Activated naive CD8-positive, alpha-beta T cell treated with anti-CD3 and anti-CD28 coated beads, Interleukin-2, amount 50 U/mL, for 24 hours (primary cell): ENCODE results near the gene GFOD2.
A peak's percentile ranks its signal among the peaks of the same experiment; 100 is the strongest.

Experiments used
- ATAC-seq: fragments of 150-1000 bp; cut with Tn5 transposase; one replicate; pipeline ENCODE4 v1.10.0; 2021
- DNase-seq: peaks from one replicate; pipeline ENCODE4 v3.0.0; 2021
- H3K27ac Mint-ChIP-seq: one replicate; pipeline ENCODE4 v1.8.0; 2021; ENCODE audit warnings: mild to moderate bottlenecking, mixed read lengths
- H3K27me3 Mint-ChIP-seq: one replicate; pipeline ENCODE4 v1.8.0; 2021; ENCODE audit warnings: mixed read lengths
- H3K36me3 Mint-ChIP-seq: one replicate; pipeline ENCODE4 v1.8.0; 2021; ENCODE audit warnings: low read depth, mixed read lengths
- H3K4me1 Mint-ChIP-seq: one replicate; pipeline ENCODE4 v1.8.0; 2021; ENCODE audit warnings: mixed read lengths
- H3K4me3 Mint-ChIP-seq: one replicate; pipeline ENCODE4 v1.8.0; 2021; ENCODE audit warnings: mild to moderate bottlenecking, moderate library complexity, mixed read lengths
- H3K9me3 Mint-ChIP-seq: one replicate; pipeline ENCODE4 v1.8.0; 2021; ENCODE audit warnings: mixed read lengths

GFOD2 gene

DNA sequence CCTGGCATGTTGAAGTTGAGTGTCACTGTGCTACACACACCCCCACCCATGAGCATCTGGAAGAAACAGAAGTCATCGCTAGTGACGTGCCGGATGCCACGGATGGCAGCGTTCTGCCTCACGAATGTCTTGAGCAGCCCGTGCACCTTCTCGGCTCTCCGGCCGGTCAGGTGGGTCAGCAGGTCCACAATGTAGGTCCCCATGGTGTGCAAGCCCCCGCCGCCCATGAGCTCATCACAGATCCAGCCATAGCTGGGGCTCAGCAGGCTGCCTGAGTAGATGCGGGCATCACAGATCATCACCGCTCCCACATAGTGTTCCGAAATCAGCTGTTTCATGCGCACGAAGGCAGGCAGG, 43.6 kb downstream of the GFOD2 start:
- Mint-ChIP-seq H3K36me3 (no peaks in the 10 kb centered on the region), H3K9me3 (no peaks in the 10 kb centered on the region), H3K4me1 (no peaks in the 10 kb centered on the region), H3K27me3 (no peaks in the 10 kb centered on the region), H3K4me3 (no peak overlapping the region), H3K27ac (no peak overlapping the region)
- ATAC-seq: no peak
- no peak for DNase-seq

DNA sequence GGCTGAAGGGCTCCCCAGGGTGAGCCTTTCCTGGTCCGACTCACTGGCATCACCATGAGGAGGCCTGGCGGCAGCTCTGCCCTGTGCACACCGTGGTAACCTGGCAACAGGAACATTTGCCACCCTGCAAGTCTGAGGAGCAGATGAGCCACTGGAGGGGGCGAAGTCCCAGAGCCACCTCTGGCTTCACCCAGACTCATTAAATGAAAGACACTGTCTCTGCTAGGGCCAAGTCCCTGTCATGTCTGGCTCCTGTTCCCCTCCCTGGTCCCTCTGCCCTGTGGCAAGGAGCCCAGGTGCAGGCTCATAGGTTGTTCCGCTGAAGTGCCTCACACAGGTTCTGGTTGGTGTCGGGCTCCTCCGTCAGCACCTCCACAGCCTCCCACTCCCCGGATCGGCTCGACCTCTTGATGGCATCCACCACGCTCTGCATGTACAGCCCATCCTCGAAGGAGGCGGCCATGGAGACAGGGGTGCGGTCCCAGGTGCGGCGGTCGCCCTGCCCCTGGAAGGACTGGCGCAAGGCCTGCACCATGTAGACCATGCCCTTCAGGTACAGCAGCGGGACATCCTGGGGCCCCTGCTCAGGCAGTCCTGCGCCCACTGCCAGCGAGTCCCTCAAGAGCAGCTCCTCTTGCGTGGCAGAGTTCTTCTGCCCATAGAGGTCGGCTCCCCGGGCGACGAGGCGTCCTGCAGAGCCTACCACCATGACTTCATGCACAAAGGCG, 44.1 kb downstream of the GFOD2 start:
- ATAC-seq: peak; percentile 21
- Mint-ChIP-seq H3K4me1 (no peaks in the 10 kb centered on the region), H3K36me3 (no peaks in the 10 kb centered on the region), H3K4me3 (no peak overlapping the region), H3K27me3 (no peaks in the 10 kb centered on the region), H3K27ac (no peak overlapping the region), H3K9me3 (no peaks in the 10 kb centered on the region)
- no peak for DNase-seq

DNA sequence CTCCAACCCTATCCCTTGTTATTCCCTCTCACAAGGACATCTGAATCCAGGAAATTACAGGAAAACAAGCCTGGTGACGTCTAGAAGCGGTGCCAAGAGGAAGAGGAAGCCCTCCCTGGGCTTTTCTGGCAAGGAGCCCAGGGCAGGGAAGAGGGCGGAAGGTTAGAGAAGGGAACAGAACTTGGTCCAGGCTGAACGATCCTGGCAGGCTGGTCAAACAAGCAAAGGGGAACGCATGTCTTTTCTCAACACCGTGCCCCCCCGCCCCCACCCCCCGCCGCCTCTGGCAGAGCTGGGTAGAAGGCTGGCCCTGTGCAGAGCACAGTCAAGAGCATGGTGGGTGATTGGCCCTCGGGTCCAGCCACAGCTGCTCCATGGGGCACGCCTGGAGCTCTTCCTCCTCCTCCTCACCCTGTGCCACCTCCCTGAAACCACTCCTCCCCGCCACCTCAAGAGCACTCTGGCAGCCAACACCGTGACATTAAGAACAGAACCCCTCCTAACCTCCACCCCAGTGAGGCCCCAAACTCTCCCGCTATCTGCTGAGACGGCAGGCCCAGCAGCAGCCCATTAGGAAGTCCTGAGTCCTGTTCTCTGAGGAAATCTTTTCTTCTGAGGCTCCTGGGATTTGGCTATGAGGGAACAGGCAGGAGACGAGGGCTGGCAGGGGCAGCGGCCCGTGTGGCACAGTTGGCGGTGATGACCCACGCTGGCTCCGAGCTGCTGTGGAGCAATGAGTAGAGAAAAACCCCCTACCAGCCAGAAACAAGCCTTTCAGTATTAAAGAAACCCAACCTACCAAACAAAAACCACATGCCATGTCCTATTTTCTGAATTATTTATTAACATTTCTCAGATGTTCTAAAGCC, 45.2 kb downstream of the GFOD2 start:
- H3K9me3 Mint-ChIP-seq: no peaks in the 10 kb centered on the region
- H3K36me3 Mint-ChIP-seq: no peaks in the 10 kb centered on the region
- H3K4me1 Mint-ChIP-seq: peaks cover 3% of the 10 kb centered on the region
- ATAC-seq (no peak), DNase-seq (no peak)
- H3K27me3 Mint-ChIP-seq: no peaks in the 10 kb centered on the region
- H3K27ac Mint-ChIP-seq: no peak overlapping the region
- no peak overlapping the region for H3K4me3 Mint-ChIP-seq

DNA sequence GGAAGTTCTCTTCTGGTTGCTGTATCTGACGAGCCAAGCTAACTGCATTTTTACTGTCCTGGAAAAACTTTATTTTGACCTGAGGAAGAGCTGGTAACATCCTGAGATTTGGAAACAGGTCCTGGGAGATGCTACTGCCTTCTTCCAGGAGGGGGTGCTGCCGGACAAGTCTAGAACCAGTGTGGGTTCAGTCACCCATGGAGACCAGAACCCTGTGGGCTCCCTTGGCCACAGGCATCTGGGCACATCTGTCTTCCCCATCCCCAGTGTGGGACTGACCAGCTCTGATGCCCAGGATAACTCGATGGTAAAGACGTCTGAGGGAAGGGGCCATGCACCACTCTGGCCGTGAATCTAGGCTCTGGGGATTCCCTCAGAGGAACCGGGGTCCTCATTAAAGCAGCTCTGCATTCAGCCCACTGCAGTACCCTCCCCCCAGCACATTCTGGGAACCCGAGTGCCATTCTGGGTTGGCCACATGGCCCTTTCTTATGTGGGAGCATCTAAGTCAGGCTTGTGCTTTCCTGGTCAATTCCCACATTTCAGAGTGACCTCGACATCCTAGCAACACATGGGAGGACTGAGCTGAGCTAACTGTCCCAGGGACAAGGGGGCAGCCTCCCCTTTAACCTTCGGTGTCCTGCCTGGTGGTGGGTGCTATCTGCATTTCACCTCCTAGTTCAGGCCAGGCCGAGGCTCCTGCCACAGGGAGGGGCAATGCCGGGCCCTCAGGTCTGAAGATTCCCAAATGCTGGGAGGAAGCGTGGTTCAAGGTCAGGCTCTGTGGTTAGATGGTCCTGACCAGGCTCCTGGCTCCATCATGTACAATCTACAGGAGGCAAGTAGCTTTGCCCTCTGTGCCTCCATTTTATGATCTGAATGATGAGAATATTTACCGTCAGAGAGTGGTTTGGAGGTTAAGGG, 46.1 kb downstream of the GFOD2 start:
- Mint-ChIP-seq H3K4me3 (no peak overlapping the region), H3K9me3 (no peaks in the 10 kb centered on the region), H3K4me1 (peaks cover 9% of the 10 kb centered on the region), H3K27ac (no peak overlapping the region), H3K36me3 (no peaks in the 10 kb centered on the region), H3K27me3 (no peaks in the 10 kb centered on the region)
- peak; percentile 62 for DNase-seq
- no peak for ATAC-seq

DNA sequence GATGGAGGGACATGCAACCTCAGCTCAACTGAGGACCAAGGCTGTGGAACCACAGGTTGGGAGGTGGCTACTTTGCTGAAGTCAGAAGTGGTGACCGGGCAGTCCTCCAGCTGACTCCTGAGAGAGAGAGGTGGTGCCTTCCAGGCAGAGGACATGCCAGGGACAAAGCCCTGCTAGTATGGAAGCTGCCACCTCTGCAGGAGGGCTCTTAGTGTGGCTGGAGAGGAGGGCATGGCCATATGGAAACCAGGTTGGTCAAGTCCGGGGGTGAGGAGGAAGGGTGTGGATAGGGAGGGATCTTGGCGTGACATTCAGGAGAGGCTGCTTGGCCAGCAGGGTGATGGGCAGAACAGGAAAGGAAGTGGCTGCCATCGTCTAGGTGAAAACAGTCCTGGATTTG, 46.8 kb downstream of the GFOD2 start:
- Mint-ChIP-seq H3K4me3 (no peak overlapping the region), H3K9me3 (no peaks in the 10 kb centered on the region), H3K27me3 (no peaks in the 10 kb centered on the region), H3K36me3 (no peaks in the 10 kb centered on the region), H3K27ac (no peak overlapping the region), H3K4me1 (peaks cover 16% of the 10 kb centered on the region)
- no peak for DNase-seq
- no peak for ATAC-seq

DNA sequence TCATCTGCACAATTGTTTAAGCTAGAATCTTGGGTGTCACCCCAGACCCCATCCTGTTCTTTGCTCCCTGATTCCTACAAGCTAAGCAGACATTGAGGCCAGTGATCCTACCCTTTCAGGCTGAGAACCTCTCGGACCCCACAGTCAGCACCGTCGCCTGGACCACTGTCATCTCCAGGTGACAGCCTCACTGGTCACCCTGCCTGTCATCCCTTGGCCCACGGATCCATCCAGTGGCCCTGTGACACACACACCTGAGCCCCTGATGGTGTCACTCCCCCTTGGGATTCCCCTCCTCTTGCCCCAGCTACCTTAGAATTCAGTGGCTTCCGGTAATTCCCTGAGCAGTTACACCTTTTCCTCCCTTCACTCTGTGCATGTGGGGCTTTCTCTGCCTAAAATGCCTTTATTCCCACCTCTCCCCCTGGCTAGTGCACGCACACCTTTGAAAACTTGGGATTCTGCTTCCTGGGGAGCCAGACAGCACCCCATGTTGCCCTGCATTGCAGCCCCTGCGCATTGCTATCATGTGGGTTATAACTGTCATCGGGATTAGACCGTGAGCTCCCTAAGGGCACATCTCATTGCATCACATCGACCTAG, 49.5 kb downstream of the GFOD2 start:
- no peak overlapping the region for H3K4me3 Mint-ChIP-seq
- H3K4me1 Mint-ChIP-seq: peaks cover 25% of the 10 kb centered on the region
- no peaks in the 10 kb centered on the region for H3K27me3 Mint-ChIP-seq
- H3K36me3 Mint-ChIP-seq: peaks cover 2% of the 10 kb centered on the region
- H3K9me3 Mint-ChIP-seq: no peaks in the 10 kb centered on the region
- H3K27ac Mint-ChIP-seq: no peak overlapping the region
- DNase-seq: no peak
- no peak for ATAC-seq

DNA sequence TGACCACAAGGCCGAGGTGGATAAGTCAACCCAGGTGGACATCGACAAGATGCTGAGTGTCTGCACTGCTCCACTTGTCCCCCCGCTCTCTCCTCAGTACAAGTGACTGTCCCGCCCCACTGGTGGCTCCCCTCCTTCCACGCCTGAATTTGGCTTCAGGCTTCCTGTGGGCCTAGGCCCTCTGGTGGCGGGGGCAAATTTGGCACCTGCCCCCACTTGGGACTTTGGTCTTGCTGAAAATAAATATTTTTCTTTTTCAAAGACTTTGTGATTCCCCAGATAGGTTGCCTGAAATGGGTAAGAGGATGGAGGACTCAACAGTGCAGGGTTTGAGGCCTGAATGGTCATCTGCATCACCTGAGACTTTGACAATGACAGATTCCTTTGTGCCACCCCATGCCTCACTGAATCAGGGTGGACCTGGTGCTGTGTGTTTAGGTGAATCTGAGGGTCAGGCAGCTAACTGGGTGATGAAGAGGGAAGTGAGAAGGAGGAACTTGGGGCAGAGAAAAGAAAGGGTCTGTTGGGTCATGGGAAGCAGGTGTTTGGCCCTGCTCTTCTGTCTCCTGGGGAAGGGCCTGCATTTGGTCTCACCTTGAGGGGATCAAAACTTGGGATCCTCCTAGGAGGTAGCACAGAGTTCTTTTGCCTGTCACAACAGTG, 50.5 kb downstream of the GFOD2 start:
- ATAC-seq (no peak), DNase-seq (no peak)
- Mint-ChIP-seq H3K27ac (no peak overlapping the region), H3K9me3 (no peaks in the 10 kb centered on the region), H3K36me3 (peaks cover 6% of the 10 kb centered on the region), H3K27me3 (no peaks in the 10 kb centered on the region), H3K4me3 (no peak overlapping the region), H3K4me1 (peaks cover 25% of the 10 kb centered on the region)

DNA sequence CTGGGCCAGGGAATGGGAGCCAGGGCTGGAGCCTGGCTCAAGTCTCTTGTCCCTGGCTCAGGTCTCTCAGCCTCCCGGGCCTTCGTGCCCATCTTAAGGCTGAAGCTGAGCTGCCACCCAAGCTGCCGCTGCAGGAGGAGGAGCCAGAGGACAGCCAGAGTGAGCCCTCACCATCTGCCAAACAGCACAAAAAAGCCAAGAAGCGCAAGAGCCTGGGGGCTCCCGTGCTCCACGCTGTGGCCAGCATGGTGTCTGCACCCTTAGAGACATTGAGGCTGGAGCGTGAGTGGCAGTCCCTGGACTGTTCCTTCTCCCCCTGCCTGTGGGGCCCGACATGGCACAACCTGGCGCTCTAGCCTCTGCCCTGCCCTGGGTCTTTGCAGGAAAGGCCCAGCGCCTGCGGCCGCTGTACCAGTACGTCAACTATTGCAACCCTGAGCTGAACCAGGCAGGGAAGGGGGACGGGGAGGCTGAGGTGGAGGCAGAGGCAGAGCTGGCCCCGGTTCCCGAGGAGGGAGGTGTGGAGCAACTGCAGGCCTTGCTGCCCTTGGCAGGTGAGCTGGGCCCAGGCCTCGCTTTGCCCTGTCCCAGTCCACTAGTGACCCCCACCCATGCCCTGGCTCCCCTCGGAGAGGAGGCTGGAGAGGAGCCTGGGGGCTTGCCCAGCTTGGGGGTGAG, 51.2 kb downstream of the GFOD2 start:
- peak; percentile 94 for ATAC-seq
- no peak overlapping the region for H3K27ac Mint-ChIP-seq

DNA sequence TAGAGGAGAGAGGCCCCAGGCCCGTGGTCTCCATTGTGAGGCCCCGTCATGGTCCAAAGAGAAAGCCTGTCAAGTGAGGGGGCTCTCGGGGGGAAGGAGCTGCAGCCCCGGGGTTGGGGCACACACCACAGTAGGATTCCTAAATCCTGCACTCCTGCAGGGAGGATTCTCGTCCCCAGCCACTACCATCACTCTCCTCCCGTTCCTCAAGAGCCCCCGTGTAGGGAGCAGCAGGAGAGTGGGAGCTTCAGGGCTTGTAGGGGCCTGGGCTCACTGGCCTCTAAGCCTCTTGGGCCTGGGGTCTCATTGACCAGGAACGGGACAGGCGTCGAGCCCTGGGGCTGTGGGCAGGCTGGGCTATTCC, 51.7 kb downstream of the GFOD2 start:
- no peaks in the 10 kb centered on the region for H3K27me3 Mint-ChIP-seq
- H3K36me3 Mint-ChIP-seq: peaks cover 6% of the 10 kb centered on the region
- no peaks in the 10 kb centered on the region for H3K9me3 Mint-ChIP-seq
- ATAC-seq (no peak), DNase-seq (no peak)
- H3K4me1 Mint-ChIP-seq: peaks cover 25% of the 10 kb centered on the region
- H3K27ac Mint-ChIP-seq: peak overlapping the region; percentile 70
- peak overlapping the region; percentile 77 for H3K4me3 Mint-ChIP-seq

More for the DNA sequence above, 51.2 kb downstream of the GFOD2 start:
- Mint-ChIP-seq H3K9me3 (no peaks in the 10 kb centered on the region), H3K4me3 (peak overlapping the region; percentile 77), H3K27me3 (no peaks in the 10 kb centered on the region), H3K36me3 (peaks cover 6% of the 10 kb centered on the region), H3K4me1 (peaks cover 25% of the 10 kb centered on the region)
- peak; percentile 78 for DNase-seq

DNA sequence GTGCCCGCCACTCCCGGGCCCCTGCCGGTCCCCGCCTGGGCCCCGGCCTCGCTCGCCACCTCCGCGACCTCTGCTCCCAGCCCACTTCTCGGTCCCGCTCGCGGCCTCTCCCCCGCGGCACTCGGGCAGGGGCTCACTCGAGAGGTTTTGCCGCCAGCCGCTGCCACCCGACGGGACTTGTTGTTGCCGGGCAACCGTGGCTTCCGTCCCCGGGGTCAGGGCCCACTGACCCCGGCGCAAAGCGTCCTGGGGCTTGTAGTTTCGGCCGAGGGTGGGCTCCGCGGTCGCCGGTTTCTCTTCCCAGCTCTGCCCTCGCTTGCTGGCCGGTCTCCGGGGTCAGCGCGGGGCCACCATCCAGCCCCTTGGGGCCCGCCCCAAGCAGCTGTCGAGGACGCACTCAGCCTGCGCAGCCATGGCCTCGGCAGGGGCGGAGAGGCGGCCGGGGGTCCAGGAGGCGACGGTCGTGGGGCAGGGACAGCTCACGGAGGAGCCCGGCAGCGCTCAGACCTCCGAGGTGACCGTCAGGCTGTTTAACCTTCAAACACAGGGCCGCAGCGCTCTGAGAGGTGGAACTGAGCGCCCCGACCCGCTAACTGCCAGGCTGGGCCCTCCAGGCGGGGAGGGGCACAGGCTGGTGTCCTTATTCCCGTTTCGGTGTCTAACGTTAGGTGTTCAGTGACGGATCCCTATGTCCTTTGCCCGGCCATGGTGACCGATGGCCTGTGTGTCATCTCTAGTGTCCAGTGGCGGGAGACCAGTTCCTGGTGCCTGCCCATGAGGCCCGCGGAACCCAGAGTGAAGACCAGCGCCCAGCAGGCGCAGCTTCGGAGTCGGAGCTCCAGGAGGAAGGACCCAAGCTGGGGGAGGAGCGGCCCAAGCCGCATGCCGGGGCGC, 52.3 kb downstream of the GFOD2 start, which contains the start of the genes C16orf86 and ENKD1:
Gene C16orf86 (plus strand): TSS at position 256 of the 894 bp plus-strand sequence. CDS start 157 bp downstream, at position 413.
Gene ENKD1 (minus strand): TSS at position 192 of the 894 bp plus-strand sequence. CDS start 308 bp downstream, outside the sequence.
- peak; percentile 85 for DNase-seq
- peaks cover 25% of the 10 kb centered on the region for H3K4me1 Mint-ChIP-seq

DNA sequence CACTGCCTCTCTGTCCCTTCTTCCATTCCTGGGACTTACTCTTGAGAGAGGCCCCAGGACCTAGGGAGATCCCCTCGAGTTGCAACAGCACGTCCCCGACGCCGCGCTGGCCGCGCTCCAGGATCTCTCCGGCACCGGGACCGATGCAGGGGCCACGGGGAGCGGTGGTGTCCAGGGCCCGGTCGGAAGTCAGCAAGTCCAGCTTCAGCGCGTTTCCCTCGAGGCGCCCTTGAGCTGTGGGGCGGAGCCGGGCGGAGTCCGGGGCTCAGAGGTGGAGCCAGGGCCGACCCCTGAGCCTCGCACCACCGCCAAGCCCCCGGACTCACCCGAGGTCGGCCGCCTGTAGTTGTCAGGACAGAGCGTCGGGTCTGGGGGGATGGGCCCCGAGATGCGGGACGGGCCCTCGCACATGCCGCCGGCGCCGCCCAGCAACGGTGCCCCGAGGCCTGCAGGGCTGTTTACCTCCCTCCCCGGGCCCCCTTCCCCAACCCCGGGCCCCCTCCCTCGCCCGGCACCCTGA, 53.0 kb downstream of the GFOD2 start:
- DNase-seq (peak; percentile 41), ATAC-seq (no peak)
- no peaks in the 10 kb centered on the region for H3K9me3 Mint-ChIP-seq
- peak overlapping the region; percentile 71 for H3K4me3 Mint-ChIP-seq
- H3K36me3 Mint-ChIP-seq: peaks cover 6% of the 10 kb centered on the region
- H3K4me1 Mint-ChIP-seq: peaks cover 33% of the 10 kb centered on the region
- no peaks in the 10 kb centered on the region for H3K27me3 Mint-ChIP-seq
- no peak overlapping the region for H3K27ac Mint-ChIP-seq

More for the DNA sequence above, 52.3 kb downstream of the GFOD2 start, which contains the start of the genes C16orf86 and ENKD1:
- peak within 1 kb of the TSS; percentile 77 for H3K4me3 Mint-ChIP-seq
- ATAC-seq: peak; percentile 56
- peak within 1 kb of the TSS; percentile 70 for H3K27ac Mint-ChIP-seq
- H3K9me3 Mint-ChIP-seq: no peaks in the 10 kb centered on the region
- peaks cover 6% of the 10 kb centered on the region for H3K36me3 Mint-ChIP-seq
- no peaks in the 10 kb centered on the region for H3K27me3 Mint-ChIP-seq

DNA sequence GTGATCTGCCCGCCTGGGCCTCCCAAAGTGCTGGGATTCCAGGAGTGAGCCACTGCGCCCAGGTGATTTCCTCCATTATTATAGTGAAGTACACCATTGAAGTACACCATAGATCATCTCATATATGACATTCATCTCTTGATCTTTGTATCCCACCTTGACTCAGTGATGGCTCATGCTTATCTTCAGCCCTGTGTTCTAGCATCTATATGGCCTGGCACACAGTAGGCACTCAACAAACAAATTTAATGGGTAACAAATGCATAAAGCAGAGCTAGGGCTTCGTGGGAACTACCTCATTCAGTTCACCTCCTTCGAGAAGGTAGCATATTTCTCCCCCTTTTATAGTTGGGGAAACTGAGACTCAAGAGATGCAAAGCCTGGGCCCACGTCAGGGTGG, 53.5 kb downstream of the GFOD2 start:
- ATAC-seq (no peak), DNase-seq (no peak)
- Mint-ChIP-seq H3K4me1 (peaks cover 34% of the 10 kb centered on the region), H3K9me3 (no peaks in the 10 kb centered on the region), H3K27me3 (no peaks in the 10 kb centered on the region), H3K36me3 (peaks cover 6% of the 10 kb centered on the region), H3K4me3 (peak overlapping the region; percentile 71), H3K27ac (peak overlapping the region; percentile 11)
